ENCODE measurements around the gene ZDHHC19.

DNA sequence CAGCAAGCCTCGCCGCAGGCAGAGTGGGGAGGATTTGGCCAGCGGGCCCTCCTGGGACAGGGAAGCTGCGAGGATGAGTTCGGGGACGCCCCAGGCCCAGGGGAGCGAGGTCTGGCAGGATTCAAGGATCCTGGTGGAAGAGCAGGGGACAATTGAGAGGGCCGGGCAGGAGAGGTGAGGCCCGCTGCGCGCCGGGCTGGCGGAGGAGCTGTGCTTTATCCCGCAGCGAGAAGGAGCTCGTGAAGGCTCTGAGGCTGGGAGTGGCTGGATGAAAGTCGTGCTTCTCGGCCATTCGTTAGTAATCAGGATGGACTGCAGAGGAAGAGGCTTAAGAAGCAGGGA, 8.7 kb upstream of the ZDHHC19 start:
- TF ChIP-seq, protein P1, sequence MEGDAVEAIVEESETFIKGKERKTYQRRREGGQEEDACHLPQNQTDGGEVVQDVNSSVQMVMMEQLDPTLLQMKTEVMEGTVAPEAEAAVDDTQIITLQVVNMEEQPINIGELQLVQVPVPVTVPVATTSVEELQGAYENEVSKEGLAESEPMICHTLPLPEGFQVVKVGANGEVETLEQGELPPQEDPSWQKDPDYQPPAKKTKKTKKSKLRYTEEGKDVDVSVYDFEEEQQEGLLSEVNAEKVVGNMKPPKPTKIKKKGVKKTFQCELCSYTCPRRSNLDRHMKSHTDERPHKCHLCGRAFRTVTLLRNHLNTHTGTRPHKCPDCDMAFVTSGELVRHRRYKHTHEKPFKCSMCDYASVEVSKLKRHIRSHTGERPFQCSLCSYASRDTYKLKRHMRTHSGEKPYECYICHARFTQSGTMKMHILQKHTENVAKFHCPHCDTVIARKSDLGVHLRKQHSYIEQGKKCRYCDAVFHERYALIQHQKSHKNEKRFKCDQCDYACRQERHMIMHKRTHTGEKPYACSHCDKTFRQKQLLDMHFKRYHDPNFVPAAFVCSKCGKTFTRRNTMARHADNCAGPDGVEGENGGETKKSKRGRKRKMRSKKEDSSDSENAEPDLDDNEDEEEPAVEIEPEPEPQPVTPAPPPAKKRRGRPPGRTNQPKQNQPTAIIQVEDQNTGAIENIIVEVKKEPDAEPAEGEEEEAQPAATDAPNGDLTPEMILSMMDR (conservative IDR thresholded peaks at IDR 0.05 in 1 of 2, IDR thresholded peaks at IDR 0.05 in 1 of 2; ENCODE audit: low read depth in 1 of 2, low read length in 2 of 2): no peak
- TF ChIP-seq EZH2 (IDR thresholded peaks at IDR 0.05; ENCODE audit: low read length, missing control alignments): no peak
